IPS-NIHi11 (cell line): ENCODE results near the gene ATG4C.
"Not testable (repeated sequence)": the region's sequence is repeated elsewhere in the genome, so short reads cannot be mapped to it uniquely, and the experiment has no call there.

Experiments
- DNase-seq: peaks from one replicate; pipeline ENCODE4 v3.0.0; 2012; ENCODE audit warnings: mixed read lengths, low spot score

Gene ATG4C

GRCh38 chr1:62774971-62775595 is 8.8 kb upstream of the ATG4C start:
- no peak for DNase-seq

GRCh38 chr1:62778208-62778607 is 5.7 kb upstream of the ATG4C start:
- peak; percentile 16 for DNase-seq

GRCh38 chr1:62781841-62782543 is 1.9 kb upstream of the ATG4C start:
- DNase-seq: no peak

GRCh38 chr1:62782544-62783212 is 1.3 kb upstream of the ATG4C start:
- DNase-seq: not testable (repeated sequence)

GRCh38 chr1:62784509-62785365 is 805 bp downstream of the ATG4C start:
- no peak for DNase-seq

GRCh38 chr1:62790716-62791115 is 6.8 kb downstream of the ATG4C start:
- DNase-seq: no peak

GRCh38 chr1:62794053-62794452 is 10.1 kb downstream of the ATG4C start:
- DNase-seq: no peak

GRCh38 chr1:62796221-62796620 is 12.3 kb downstream of the ATG4C start:
- no peak for DNase-seq

- no peak for DNase-seq
Measured at GRCh38 chr1:62799688-62800087, 15.8 kb downstream of the ATG4C start.

- DNase-seq: no peak
Measured at GRCh38 chr1:62800281-62800680, 16.3 kb downstream of the ATG4C start.

GRCh38 chr1:62800825-62801306 is 16.9 kb downstream of the ATG4C start:
- no peak for DNase-seq

- no peak for DNase-seq
Measured at GRCh38 chr1:62809788-62810187, 25.9 kb downstream of the ATG4C start.

GRCh38 chr1:62810420-62811274 is 26.7 kb downstream of the ATG4C start:
- DNase-seq: no peak

- DNase-seq: no peak
Measured at GRCh38 chr1:62823556-62823955, 39.6 kb downstream of the ATG4C start.

GRCh38 chr1:62826901-62827300 is 43.0 kb downstream of the ATG4C start:
- DNase-seq: no peak

GRCh38 chr1:62827786-62828185 is 43.9 kb downstream of the ATG4C start:
- not testable (repeated sequence) for DNase-seq

- DNase-seq: no peak
Measured at GRCh38 chr1:62832276-62832675, 48.3 kb downstream of the ATG4C start.

GRCh38 chr1:62833529-62833928 is 49.6 kb downstream of the ATG4C start:
- DNase-seq: no peak

- DNase-seq: no peak
Measured at GRCh38 chr1:62834400-62834961, 50.5 kb downstream of the ATG4C start.

- DNase-seq: no peak
Measured at GRCh38 chr1:62836856-62837540, 53.1 kb downstream of the ATG4C start.
